Activated CD4-positive, alpha-beta T cell treated with anti-CD3 and anti-CD28 coated beads for 36 hours (primary cell): ENCODE measurements around the gene GIPR. TPM values are rescaled to one million over a fixed set of nuclear protein-coding genes. Genes with fewer than 3 reads are reported as not detected.

Experiments used
- ATAC-seq: fragments of 200-7000 bp; cut with Tn5 transposase; one replicate; pipeline ENCODE4 v1.10.0; 2021; ENCODE audit warnings: mild to moderate bottlenecking, moderate library complexity
- CTCF ChIA-PET: fragments of 350-600 bp; sonication (Branson Sonifier 250); formaldehyde crosslinking; loops from one replicate; lab custom pipeline; 2021; ENCODE audit warnings: antibody characterized with exemption; lab: Charles Lee
- POLR2A ChIA-PET: fragments of 350-600 bp; sonication (Branson Sonifier 250); formaldehyde crosslinking; loops from one replicate; lab custom pipeline; 2021; ENCODE audit warnings: antibody characterized with exemption, inconsistent platforms; lab: Charles Lee
- DNase-seq: peaks from one replicate; pipeline ENCODE4 v3.0.0-alpha.2; 2020
- H3K27ac Mint-ChIP-seq: one replicate; pipeline ENCODE4 v1.8.0; 2021; ENCODE audit warnings: mixed read lengths
- H3K27me3 Mint-ChIP-seq: one replicate; pipeline ENCODE4 v1.8.0; 2021; ENCODE audit warnings: mixed read lengths
- H3K36me3 Mint-ChIP-seq: one replicate; pipeline ENCODE4 v1.8.0; 2021; ENCODE audit warnings: low read depth, mixed read lengths
- H3K4me1 Mint-ChIP-seq: one replicate; pipeline ENCODE4 v1.8.0; 2021; ENCODE audit warnings: mixed read lengths
- H3K4me3 Mint-ChIP-seq: one replicate; pipeline ENCODE4 v1.8.0; 2021; ENCODE audit warnings: mild to moderate bottlenecking, moderate library complexity, mixed read lengths
- H3K9me3 Mint-ChIP-seq: one replicate; pipeline ENCODE4 v1.8.0; 2021; ENCODE audit warnings: low read depth, mixed read lengths
- intact Hi-C, 2 experiments: fragments of 100-400 bp; cut with DNase I in 1 of 2; cut with micrococcal nuclease in 1 of 2; formaldehyde crosslinking; loops; one replicate each; pipeline versions ENCODE4 v1.14.2 to v1.15.1; 2022 to 2024; cut with DNase I, micrococcal nuclease
- total RNA-seq, 2 experiments: library from RNA; stranded (reverse); gene quantifications; one replicate each; pipeline ENCODE4 v1.2.3, GENCODE V29; 2021

The GIPR gene
- total RNA-seq, 2 experiments from 2014 or later: 4.5 to 5.9 TPM

GRCh38 chr19:45691516-45692186 lies 23.6 kb downstream of the GIPR start, which contains the start of gene SNRPD2:
TSS of gene SNRPD2 (minus strand) at chr19:45691953. CDS start at chr19:45691888, 65 bp downstream.
- Mint-ChIP-seq H3K27me3 (no peaks in the 10 kb centered on the region), H3K4me1 (peaks cover 21% of the 10 kb centered on the region), H3K27ac (peak within 1 kb of the TSS; percentile 97), H3K36me3 (peaks cover 57% of the 10 kb centered on the region), H3K9me3 (no peaks in the 10 kb centered on the region), H3K4me3 (peak within 1 kb of the TSS; percentile 89)
- ChIA-PET CTCF (interaction anchor here (0.7 to 4.3 kb wide), 25 partner anchors 8 to 1822 kb away, joined by 3 to 75 read pairs (median 6); partner anchors contain the start of gene OPA3), POLR2A (interaction anchor here (0.6 to 2.0 kb wide), 13 partner anchors 15 to 714 kb away, joined by 3 to 25 read pairs (median 3); partner anchors contain the start of genes EML2, FOSB and SIX5)
- peak; percentile 60 for ATAC-seq
- DNase-seq: peak; percentile 95
- intact Hi-C loops: loop anchor here (1.0 to 5.0 kb wide), 26 partner anchors 14 to 1356 kb away; partner anchors contain the start of genes FBXO46 (in 2 of the 2), OPA3 (in 2 of the 2), CCDC61 (in 1 of the 2) and CLPTM1 (in 1 of the 2)

DNA sequence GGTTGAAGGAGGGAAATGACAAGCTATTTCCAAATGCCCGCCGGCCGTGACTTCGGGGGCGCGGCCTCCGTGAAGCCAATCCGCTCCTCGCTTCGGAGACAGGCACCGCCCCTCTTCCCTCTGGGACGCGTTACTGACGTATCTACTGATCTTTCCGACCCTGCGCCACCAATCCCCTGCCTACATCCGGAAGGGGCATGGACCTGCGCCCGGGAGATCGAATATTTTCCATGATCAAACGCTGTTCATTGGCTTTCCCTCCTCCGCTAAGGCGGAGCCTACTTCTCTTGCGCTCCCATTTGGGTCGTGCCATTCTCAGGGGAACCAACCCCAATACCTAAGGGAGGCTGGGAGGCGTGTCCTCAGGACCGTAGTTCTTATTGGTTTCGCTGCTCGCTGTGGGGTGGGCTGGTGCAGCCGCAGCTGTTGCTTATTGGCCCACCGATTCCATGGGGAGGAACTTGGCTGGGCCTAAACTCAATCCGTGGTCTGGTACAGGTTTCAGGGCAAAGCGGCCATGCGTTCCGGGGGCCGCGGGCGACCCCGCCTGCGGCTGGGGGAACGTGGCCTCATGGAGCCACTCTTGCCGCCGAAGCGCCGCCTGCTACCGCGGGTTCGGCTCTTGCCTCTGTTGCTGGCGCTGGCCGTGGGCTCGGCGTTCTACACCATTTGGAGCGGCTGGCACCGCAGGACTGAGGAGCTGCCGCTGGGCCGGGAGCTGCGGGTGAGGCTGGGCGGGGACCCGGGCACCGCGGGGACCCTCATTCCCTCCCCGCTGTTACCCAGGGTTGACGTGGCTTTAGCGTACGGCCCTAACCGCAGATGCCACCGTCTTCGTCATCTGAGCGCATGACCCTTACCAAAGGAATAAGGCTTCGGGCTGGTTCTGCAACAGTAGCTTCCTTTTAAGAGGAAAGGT lies 24.4 kb downstream of the GIPR start, which contains the start of gene QPCTL:
TSS of gene QPCTL (plus strand) at position 480 of the 919 bp plus-strand sequence. CDS start at position 518, 38 bp downstream.
- DNase-seq (peak; percentile 99), ATAC-seq (peak; percentile 92)
- ChIA-PET POLR2A (interaction anchor here (0.5 to 2.0 kb wide), 17 partner anchors 8 to 715 kb away, joined by 3 to 25 read pairs (median 3); partner anchors contain the start of genes EML2, FOSB and SIX5), CTCF (interaction anchor here (0.6 to 4.3 kb wide), 36 partner anchors 9 to 1821 kb away, joined by 3 to 75 read pairs (median 4); partner anchors contain the start of genes FBXO46, NKPD1, OPA3 and SIX5)
- intact Hi-C loops: loop anchor here (1.0 to 5.0 kb wide), 27 partner anchors 15 to 1355 kb away; partner anchors contain the start of genes FBXO46 (in 2 of the 2), OPA3 (in 2 of the 2), CCDC61 (in 1 of the 2) and CLPTM1 (in 1 of the 2)
- peaks cover 54% of the 10 kb centered on the region for H3K36me3 Mint-ChIP-seq
- H3K4me3 Mint-ChIP-seq: peak within 1 kb of the TSS; percentile 89
- peak within 1 kb of the TSS; percentile 97 for H3K27ac Mint-ChIP-seq
- H3K9me3 Mint-ChIP-seq: no peaks in the 10 kb centered on the region
- H3K27me3 Mint-ChIP-seq: no peaks in the 10 kb centered on the region
- H3K4me1 Mint-ChIP-seq: peaks cover 21% of the 10 kb centered on the region

GRCh38 chr19:45693106-45693788 lies 25.2 kb downstream of the GIPR start:
- ChIA-PET POLR2A (interaction anchor here (0.5 to 2.0 kb wide), 9 partner anchors 7 to 254 kb away, joined by 3 to 25 read pairs (median 3); partner anchors contain the start of genes FOSB and SIX5), CTCF (interaction anchor here (0.6 to 4.3 kb wide), 39 partner anchors 10 to 891 kb away, joined by 3 to 75 read pairs (median 4); partner anchors contain the start of genes FBXO46, NKPD1, OPA3 and SIX5)
- ATAC-seq (no peak), DNase-seq (peak; percentile 90)
- intact Hi-C loops: loop anchor here (1.0 to 5.0 kb wide), 7 partner anchors 38 to 1354 kb away; partner anchors contain the start of genes CLPTM1 (in 1 of the 2), FBXO46 (in 1 of the 2), PPP1R37 (in 1 of the 2) and TMEM160 (in 1 of the 2)
- Mint-ChIP-seq H3K4me1 (peaks cover 28% of the 10 kb centered on the region), H3K9me3 (no peaks in the 10 kb centered on the region), H3K36me3 (peaks cover 56% of the 10 kb centered on the region), H3K4me3 (peak overlapping the region; percentile 89), H3K27me3 (no peaks in the 10 kb centered on the region), H3K27ac (peak overlapping the region; percentile 97)

DNA sequence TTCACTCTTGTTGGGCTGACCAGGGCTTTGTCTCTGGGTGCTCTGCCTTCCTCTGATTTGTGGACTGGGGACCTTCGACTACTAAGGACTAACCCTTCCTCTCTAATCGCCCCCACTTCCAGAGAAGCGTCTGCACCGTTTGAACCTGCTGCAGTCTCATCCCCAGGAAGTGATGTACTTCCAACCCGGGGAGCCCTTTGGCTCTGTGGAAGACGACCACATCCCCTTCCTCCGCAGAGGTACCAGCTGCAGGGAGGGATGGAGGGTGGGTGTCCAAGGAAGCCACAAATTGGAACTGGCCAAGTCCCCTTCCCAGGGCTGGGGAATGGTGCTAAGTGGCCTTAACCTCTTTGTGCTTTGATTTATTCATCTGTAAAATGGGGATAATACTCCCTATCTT lies 33.7 kb downstream of the GIPR start:
- POLR2A ChIA-PET: no interaction called here
- H3K36me3 Mint-ChIP-seq: peaks cover 28% of the 10 kb centered on the region
- no peak for ATAC-seq

GRCh38 chr19:45705115-45705514 lies 37.1 kb downstream of the GIPR start:
- H3K36me3 Mint-ChIP-seq: peaks cover 22% of the 10 kb centered on the region
- H3K27ac Mint-ChIP-seq: no peak overlapping the region
- no peaks in the 10 kb centered on the region for H3K4me1 Mint-ChIP-seq
- ChIA-PET POLR2A (interaction anchor here (0.9 kb wide), 1 partner anchor 59 kb away, joined by 14 read pairs; no protein-coding TSS in a partner anchor), CTCF (interaction anchor here (0.6 to 1.9 kb wide), 2 partner anchors 12 kb away, joined by 3 to 16 read pairs; partner anchors contain the start of gene QPCTL)
- intact Hi-C loops: no loop called here
- DNase-seq (no peak), ATAC-seq (no peak)
- H3K4me3 Mint-ChIP-seq: no peak overlapping the region
- H3K27me3 Mint-ChIP-seq: no peaks in the 10 kb centered on the region
- H3K9me3 Mint-ChIP-seq: no peaks in the 10 kb centered on the region

More for the DNA sequence above, 33.7 kb downstream of the GIPR start:
- intact Hi-C loops: no loop called here
- H3K27me3 Mint-ChIP-seq: no peaks in the 10 kb centered on the region
- CTCF ChIA-PET: interaction anchor here (0.8 kb wide), 1 partner anchor 29 kb away, joined by 3 read pairs; the partner anchor contains the start of gene FBXO46
- H3K9me3 Mint-ChIP-seq: no peaks in the 10 kb centered on the region
- H3K4me1 Mint-ChIP-seq: peaks cover 9% of the 10 kb centered on the region
- H3K27ac Mint-ChIP-seq: no peak overlapping the region
- H3K4me3 Mint-ChIP-seq: no peak overlapping the region
- DNase-seq: no peak

DNA sequence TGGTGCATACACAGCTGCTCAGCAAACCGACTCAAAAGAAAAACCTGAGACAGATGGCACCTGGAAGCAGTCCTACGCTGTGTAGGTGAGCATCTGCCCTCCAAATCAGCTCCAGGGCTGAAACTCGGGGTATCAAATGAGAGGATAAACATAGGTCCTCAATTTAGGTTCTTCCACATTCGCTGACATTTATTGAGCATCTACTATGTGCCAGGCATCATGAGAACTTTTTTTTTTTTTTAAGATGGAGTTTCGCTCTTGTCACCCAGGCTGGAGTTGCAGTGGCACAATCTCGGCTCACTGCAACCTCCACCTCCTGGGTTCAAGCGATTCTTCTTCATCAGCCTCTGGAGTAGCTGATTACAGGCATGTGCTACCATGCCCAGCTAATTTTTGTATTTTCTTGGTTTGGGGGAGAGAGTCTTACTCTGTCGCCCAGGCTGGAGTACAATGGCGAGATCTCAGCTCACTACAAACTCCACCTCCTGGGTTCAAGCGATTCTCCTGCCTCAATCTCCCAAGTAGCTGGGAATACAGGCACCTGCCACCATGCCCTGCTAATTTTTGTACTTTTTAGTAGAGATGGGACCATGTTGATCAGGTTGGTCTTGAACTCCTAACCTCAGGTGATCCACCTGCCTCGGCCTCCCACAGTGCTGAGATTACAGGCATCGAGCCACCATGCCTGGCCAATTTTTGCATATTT lies 37.8 kb downstream of the GIPR start:
- H3K36me3 Mint-ChIP-seq: peaks cover 27% of the 10 kb centered on the region
- no peak overlapping the region for H3K27ac Mint-ChIP-seq
- H3K27me3 Mint-ChIP-seq: no peaks in the 10 kb centered on the region
- CTCF ChIA-PET: interaction anchor here (0.6 to 1.9 kb wide), 2 partner anchors 11 to 13 kb away, joined by 3 to 16 read pairs; partner anchors contain the start of gene QPCTL
- intact Hi-C loops: no loop called here
- POLR2A ChIA-PET: interaction anchor here (0.9 kb wide), 1 partner anchor 60 kb away, joined by 14 read pairs; no protein-coding TSS in a partner anchor
- H3K4me3 Mint-ChIP-seq: no peak overlapping the region
- no peaks in the 10 kb centered on the region for H3K9me3 Mint-ChIP-seq
- ATAC-seq: no peak
- peaks cover 3% of the 10 kb centered on the region for H3K4me1 Mint-ChIP-seq
- DNase-seq: no peak

DNA sequence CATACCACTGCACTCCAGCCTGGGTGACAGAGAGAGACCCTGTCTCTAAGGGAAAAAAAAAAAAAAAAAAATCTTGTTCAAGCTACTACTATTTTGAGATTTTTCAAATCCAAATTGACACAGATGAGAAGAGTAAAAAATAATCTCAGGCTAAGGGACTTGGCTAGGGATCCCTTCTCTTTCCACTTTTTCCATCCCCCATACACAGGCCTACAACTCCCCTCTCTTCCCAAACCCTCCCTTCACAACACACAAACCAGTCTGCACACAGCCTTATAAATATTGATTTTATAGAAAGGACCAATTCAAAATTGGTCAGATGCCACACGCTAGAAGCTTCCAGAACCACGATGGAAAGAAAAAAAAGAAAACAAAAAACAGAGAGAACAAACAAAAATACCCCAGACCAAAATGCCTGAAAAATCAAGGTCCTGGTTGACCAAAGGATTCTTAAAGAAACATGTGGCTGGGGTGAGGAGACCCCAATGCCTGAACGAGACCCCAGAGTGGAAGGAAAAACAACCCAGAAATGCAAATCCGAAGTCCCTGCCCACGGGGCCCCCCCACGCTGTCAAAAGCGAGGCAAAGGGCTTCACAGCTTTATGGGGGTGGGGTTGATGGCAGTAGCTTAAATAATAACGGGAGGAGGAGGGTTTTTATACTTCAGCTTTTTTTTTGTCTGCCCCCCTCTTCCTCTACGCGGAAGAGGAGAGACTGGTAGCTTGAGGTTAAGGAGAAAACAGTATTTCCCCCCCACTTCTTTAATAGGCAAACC lies 42.5 kb downstream of the GIPR start:
- ChIA-PET POLR2A (interaction anchor here (0.6 kb wide), 1 partner anchor 108 kb away, joined by 3 read pairs; no protein-coding TSS in a partner anchor), CTCF (interaction anchor here (0.6 to 1.6 kb wide), 7 partner anchors 18 to 1040 kb away, joined by 3 to 7 read pairs (median 3); partner anchors contain the start of genes FBXO46, QPCTL and SNRPD2)
- intact Hi-C loops: no loop called here
- DNase-seq (no peak), ATAC-seq (no peak)
- Mint-ChIP-seq H3K27ac (no peak overlapping the region), H3K9me3 (no peaks in the 10 kb centered on the region), H3K4me1 (peaks cover 17% of the 10 kb centered on the region), H3K27me3 (no peaks in the 10 kb centered on the region), H3K36me3 (peaks cover 17% of the 10 kb centered on the region), H3K4me3 (no peak overlapping the region)

GRCh38 chr19:45711851-45712698 lies 44.1 kb downstream of the GIPR start:
- H3K27me3 Mint-ChIP-seq: no peaks in the 10 kb centered on the region
- no peaks in the 10 kb centered on the region for H3K9me3 Mint-ChIP-seq
- H3K36me3 Mint-ChIP-seq: peaks cover 18% of the 10 kb centered on the region
- no peak overlapping the region for H3K4me3 Mint-ChIP-seq
- H3K4me1 Mint-ChIP-seq: peaks cover 27% of the 10 kb centered on the region
- POLR2A ChIA-PET: interaction anchor here (0.6 kb wide), 1 partner anchor 11 kb away, joined by 4 read pairs; no protein-coding TSS in a partner anchor
- H3K27ac Mint-ChIP-seq: no peak overlapping the region
- intact Hi-C loops: loop anchor here in 1 of 2 experiments (2.0 kb wide), 1 partner anchor 13 kb away; no protein-coding TSS in a partner anchor
- no peak for DNase-seq
- ATAC-seq: no peak
- CTCF ChIA-PET: no interaction called here
